GM21528 (cell line): Measurements from ENCODE around the gene MACF1.
"Not testable (repeated sequence)": the region's sequence is repeated elsewhere in the genome, so short reads cannot be mapped to it uniquely, and the experiment has no call there.

Experiments
- ATAC-seq: cut with Tn5 transposase; IDR thresholded peaks from one replicate; pipeline ENCODE4 v1.9.1; 2021; ENCODE audit warnings: mild to moderate bottlenecking, moderate library complexity; ENCODE audit not compliant: unreplicated experiment, low FRiP score

The MACF1 gene

DNA sequence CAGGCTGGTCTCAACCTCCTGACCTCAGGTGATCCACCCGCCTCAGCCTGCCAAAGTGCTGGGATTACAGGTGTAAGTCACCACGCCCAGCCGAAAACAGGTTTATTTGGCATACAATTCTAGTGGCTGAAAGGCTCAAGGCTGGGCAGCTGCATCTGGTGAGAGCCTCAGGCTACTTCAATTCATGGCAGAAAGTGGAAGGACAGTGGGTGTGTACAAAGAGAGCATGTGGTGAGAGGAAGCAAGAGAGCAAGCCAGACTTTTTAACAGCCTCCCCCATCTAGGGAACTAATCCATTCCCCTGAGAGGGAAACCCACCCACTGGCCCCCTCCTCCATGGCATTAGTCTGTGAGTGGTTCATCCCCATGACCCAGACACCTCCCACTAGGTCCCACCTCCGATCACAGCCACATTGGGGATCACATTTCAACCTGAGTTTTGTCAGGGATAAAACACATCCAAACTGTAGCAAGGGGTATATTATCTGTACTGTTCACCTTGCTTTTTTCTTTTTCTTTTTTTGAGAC is 296.4 kb downstream of the MACF1 start:
- ATAC-seq, result no peak

DNA sequence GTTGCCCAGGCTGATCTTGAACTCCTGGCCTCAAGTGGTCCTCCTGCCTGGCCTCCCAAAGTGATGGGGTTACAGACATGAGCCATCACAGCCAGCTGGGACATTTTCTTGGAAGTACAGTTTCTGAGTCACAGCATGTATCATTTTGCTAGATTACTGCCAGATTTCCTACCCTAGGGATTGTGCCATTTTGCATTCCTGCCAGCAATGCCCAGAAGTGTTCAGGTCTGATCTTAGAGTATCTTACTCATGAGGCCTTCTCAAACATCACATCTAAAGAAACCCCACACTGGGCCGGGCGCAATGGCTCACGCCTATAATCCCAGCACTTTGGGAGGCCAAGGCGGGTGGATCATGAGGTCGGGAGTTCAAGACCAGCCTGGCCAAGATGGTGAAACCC is 297.2 kb downstream of the MACF1 start:
- ATAC-seq, result no peak

DNA sequence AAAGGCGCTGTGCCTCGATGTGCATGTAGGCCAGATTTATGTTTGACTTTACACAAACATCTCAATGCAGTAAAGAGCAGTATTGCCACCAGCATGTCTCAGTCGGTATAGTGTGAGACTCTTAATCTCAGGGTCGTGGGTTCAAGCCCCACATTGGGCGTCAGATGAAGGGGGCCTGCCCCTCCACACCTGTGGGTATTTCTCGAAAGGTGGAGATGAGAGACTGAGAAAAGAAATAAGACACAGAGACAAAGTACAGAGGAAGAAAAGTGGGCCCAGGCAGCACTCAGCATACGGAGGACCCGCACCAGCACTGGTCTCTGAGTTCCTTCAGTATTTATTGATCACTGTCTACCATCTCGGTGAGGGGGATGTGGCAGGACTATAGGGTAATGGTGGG is 299.9 kb downstream of the MACF1 start:
- not testable (repeated sequence) for ATAC-seq

DNA sequence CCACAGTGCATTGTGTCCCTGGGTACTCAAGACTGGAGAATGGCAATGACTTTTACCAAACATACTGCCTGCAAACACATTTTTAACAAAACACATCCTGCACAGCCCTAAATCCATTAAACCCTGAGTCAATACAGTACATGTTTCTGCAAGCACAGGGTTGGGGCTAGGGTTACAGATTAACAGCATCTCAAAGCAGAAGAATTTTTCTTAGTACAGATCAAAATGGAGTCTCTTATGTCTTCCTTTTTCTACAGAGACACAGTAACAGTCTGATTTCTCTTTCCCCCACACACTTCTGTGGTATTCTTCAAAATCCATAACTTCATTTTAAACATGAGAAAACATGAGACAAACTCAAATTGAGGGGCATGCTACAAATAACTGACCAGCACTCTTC is 300.8 kb downstream of the MACF1 start:
- no peak for ATAC-seq

DNA sequence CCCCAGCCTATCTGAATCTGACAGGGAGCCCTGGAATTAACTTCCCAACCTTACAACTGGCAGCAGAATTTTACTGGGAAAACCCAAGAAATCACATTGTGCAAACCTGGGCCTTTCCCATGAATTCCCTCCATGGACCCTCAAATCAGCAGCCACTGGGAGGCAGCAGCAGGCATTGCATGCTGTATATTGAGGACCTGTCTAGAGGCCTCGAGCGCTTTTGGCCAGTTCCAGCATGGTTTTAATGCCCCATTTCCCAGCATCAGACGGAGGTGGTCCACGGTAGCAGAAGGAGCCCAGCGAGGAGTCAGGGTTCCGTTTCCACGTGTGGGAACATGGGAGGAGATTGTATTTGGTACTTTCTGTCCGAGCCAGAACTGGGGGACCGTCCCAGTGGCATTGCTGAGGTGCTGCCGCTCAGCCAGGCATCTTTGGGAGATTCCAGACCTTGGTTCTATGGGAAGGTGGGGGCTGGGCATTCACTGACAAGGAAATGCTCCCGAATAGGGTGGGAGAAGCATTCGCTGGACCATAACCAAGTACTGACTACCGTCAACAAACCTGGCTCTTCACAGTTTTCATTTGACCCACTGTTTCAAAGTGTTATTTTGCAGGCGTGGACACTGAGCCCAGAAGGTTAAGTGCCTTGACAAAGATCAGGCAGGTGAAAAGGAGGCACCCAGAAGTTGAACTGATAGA is 302.9 kb downstream of the MACF1 start:
- no peak for ATAC-seq

DNA sequence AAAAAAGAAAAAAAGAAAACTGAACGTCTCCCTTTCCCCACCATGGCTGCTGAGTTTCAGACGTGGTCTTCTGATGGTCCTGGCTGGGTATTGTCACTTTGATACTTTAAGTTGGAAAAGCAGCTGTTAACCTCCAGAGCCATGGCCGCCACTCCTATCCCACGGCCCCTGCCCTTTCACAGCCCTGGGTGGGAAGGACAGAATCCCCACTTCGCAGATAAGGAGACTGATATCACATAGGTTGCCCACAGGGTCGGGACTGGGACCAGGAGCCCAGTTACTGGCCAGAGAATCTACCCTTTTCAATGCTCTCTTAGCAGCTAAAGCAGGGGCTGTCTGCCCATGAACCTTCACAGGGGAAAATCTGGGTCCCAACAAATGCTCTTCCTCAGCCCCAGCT is 303.8 kb downstream of the MACF1 start:
- ATAC-seq, result no peak

DNA sequence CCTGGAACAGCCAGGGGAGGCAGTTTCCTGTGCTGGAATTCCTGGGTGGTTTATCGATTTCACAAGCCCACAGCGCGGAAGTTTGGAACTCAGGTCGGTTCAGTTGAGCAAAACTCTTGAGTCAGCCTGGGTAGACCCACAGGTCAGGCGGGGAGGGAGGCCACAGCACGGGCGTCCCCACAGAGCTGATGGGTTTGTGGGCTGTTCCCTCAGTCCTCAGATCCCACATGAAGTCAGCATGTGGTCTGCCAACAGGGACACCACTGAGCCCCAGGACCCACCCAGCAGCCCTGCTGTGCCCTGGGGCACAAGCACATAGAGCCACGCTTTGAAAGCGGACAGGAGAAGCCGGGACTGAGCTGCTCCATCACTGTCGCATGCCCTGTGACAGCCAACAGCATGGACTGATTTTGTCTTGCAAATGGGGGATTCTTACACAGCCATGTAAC is 304.4 kb downstream of the MACF1 start:
- no peak for ATAC-seq

DNA sequence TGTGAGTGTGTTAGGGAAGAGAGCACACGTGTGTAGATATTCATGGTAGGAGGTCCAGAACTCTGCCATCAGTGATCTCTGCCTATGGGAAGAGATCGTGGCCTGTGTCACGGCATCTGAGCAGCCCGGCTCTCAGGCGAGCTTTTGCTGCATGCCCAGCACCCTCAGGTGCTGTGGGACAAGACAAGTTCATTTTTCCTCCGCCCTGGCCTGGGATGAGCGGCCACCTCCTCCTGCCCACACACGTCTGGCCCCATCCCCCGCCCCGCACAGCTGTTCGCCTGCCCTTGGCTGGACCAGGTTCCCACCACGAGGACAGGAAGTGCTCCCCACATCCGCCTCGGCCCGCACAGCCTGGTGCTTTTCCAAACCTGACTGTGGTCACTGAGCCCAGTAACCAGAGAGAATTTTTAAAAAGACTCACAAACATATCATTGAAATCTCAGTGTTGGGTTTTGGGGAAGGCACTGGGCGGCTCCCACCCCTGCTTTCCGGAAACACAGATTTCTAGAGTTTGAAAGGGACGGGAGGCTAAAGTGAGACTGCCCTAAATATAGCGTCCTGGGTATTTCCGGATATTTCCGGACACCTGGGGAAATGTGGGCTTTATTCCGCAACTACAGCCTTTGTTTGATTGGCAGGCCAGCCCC is 305.0 kb downstream of the MACF1 start:
- no peak for ATAC-seq

DNA sequence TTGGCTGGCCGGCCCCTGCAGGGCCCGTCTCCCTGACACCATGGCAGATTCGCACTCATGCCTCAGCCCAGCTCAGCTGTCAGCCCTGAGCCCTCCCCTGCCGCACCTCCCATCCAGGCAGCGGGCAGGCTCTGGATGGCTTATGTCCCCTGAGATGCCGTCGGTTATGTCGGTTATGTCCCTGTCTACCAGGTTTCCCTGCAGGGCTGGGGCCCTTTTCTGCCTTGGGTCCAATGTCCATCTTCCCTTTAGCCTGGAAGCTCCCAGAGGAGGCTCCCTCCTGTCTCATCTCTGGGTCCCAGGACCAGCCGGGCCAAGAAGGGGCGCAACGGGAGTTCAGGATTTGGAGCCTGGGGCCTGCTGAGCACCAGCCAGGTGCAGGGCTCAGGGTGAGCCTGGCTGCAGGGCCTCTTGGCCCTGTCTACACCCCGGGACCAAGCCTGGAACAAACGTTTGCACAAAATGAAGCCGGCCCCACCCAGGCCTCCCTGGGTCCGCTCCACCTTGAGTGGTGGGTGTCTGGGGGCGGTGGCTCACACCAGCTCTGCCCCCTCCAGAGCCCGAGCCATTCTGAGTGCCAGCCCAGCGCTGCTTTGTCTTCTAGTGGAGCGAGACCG is 306.2 kb downstream of the MACF1 start:
- ATAC-seq, result not testable (repeated sequence)

DNA sequence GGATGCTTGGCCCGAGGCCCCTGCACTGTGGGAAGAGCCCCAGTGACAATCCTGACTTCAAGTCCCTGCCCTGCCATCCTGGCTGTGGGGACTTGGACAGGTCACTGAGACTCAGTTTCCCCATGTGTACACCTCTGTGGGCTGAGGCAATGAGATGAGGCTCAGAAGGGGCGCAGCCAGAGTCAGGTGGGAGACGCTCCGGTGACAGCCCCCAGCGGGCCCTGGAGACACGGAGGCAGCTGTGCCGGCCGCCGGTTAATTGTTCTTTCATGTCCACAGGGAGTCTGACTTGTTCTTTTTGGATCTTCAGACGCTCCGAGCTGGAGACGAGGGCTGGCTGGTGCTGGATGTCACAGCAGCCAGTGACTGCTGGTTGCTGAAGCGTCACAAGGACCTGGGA is 307.0 kb downstream of the MACF1 start:
- ATAC-seq, result not testable (repeated sequence)

DNA sequence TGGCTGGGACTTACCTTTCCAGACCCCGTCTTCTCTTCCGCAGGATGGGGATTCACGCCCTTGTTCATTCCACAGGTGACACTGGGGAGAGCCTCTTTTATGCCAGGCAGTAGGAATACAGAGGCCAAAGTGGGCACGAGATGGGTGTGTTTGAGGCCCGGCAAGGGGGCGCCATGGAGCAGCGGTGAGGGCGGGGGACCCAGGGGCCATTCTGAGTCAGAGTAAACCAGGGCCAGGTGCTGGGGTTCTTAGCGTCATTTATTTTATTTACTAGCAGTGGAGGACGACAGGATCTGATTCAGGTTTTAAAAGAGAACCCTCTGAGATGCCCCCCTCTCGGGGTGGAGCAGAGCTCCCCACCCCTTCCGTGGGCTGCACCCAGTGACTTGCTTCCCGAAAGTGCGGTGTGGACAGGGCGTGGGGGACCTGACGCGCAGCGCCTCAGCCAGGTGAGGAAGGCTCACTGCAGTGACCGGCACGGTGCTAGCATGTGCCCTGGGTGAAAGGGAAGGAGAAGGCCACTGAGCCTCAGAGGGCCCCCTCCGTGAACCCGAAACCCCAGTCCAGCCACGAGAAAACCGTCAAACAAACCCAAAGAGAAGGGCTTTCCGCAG is 307.8 kb downstream of the MACF1 start:
- not testable (repeated sequence) for ATAC-seq

DNA sequence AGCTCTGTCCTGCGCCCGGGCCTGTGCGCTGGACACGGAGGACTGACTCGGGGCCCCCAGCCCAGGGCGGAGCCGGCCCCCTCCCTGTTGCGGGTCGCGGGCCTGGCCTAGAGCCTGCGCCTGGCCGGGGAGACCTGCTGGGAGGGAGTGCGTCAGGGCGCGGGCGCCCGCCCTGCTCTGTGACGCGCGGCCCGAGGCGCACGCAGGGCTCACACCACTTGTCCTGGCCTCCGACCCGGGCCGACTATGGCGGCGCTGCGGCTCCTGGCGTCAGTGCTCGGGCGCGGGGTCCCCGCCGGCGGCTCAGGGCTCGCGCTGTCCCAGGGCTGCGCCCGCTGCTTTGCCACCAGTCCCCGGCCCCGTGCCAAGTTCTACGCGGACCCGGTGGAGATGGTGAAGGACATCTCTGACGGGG is 310.2 kb downstream of the MACF1 start:
- not testable (repeated sequence) for ATAC-seq

DNA sequence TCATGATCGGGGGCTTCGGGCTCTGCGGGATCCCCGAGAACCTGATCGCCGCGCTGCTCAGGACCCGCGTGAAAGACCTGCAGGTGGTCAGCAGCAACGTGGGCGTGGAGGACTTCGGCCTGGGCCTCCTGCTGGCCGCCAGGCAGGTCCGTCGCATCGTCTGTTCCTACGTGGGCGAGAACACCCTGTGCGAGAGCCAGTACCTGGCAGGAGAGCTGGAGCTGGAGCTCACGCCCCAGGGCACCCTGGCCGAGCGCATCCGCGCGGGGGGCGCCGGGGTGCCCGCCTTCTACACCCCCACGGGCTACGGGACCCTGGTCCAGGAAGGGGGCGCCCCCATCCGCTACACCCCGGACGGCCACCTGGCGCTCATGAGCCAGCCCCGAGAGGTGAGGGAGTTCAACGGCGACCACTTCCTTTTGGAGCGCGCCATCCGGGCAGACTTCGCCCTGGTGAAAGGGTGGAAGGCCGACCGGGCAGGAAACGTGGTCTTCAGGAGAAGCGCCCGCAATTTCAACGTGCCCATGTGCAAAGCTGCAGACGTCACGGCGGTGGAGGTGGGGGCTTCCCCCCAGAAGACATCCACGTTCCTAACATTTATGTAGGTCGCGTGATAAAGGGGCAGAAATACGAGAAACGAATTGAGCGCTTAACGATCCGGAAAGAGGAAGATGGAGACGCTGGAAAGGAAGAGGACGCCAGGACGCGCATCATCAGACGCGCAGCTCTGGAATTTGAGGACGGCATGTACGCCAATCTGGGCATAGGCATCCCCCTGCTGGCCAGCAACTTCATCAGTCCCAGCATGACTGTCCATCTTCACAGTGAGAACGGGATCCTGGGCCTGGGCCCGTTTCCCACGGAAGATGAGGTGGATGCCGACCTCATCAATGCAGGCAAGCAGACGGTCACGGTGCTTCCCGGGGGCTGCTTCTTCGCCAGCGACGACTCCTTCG is 310.9 kb downstream of the MACF1 start:
- not testable (repeated sequence) for ATAC-seq

DNA sequence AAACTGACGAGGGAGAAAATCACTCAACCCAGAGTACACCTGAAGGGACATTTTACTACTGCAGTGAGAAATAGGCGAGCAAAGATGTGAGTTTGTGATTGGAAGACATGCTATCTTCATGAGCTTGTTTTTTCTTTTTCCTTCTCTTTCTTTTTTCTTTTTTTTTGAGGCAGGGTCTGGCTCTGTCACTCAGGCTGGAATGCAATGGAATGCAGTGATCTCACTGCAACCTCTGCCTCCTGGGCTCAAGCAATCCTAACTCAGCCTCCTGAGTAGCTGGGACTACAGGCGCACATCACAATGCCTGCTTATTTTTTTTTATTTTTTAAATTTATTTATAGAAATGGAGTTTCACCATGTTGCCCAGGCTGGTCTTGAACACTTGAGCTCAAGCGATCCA is 312.3 kb downstream of the MACF1 start:
- ATAC-seq, result not testable (repeated sequence)

DNA sequence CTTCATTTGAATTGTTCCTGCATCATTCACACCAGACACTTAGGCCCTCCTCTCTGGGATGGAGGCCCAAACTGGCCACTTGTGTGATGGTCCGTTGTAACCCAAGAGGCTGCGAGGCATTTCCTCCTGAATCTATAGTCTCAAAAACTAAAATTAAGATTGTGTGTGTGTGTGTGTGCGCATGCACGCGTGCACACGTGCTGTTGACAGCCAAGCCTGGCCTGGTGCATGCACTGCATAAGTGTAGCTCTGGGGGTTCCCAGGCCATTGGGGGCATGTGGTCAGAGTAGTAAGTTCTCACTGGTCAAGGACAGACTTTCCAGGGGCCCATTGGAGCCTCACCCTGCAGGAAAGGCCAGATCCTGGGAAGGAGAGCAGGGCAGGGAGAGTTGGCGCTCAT is 313.4 kb downstream of the MACF1 start:
- not testable (repeated sequence) for ATAC-seq

DNA sequence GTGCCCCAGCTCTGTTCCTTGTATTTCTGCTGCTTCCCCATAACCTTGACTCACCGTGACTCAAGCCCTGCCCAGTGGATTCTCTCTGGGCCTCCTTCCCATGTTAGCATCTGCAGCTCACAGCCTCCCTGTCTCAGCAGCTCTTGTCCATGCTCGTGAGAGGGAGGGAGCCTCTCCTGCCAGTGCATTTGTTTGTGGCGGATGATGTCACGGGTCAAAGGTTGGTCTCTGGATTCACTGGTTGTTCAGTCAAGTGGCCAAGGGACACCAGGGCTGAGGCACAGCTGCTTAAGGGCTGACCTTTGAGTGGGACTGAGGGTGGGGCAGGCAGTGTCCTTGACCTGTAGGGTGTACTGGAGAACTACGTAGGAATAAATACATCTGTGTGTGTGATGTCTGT is 314.9 kb downstream of the MACF1 start:
- not testable (repeated sequence) for ATAC-seq

DNA sequence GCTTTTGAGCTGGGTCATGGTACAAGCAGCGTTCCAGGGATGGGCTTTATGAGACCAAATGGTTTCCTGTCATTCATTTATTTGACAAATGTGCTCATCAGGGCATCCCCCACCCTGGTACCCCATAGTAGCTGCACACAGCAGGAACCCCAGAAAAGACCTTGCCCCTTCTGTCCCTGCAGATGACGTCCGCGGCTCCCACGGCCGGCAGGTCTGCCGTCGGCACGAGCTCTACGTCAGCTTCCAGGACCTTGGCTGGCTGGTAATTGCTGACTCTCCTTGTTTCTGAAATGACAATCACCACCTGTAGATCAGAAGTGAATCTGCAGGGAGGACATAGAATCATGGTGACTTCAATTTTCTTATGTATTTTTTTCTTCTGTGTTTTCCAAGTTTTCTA is 317.7 kb downstream of the MACF1 start:
- not testable (repeated sequence) for ATAC-seq

DNA sequence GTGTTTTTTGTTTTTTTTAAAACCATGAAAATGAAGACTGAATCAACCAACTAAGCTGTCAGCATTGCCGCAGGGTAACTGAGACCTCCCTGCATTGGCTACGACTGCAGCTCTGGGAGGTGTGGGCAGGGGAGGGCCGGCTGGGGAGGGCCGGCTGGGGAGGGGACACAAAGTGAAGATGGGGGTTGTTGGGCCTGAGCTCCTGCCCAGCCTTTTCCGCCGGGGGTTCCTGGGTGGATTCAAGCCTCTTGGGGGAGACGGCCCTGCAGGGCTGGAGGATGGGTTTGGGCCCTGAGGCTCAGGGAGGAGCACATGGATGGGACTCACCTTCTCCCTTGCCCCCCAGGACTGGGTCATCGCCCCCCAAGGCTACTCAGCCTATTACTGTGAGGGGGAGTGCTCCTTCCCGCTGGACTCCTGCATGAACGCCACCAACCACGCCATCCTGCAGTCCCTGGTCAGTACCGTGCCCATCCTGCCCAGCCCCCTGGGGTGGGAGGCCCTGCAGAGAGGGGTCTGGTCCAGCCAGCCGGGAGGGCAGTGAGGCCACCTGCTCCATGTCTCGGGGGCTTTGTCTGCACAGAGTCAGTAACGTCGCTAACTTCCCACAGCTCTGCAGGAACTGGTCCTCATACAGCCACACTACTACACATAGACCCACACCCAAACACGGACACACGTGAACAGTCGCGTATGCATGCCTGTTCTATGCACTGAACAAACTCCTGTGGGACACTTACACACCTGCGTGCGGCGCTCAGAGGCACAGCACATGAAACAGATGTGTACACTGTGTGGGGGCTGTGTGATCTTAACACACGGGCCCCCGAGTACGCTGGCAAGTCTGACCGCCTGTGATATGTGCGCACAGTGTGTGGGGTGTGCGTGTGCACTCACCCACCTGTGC is 318.4 kb downstream of the MACF1 start:
- ATAC-seq, result no peak

DNA sequence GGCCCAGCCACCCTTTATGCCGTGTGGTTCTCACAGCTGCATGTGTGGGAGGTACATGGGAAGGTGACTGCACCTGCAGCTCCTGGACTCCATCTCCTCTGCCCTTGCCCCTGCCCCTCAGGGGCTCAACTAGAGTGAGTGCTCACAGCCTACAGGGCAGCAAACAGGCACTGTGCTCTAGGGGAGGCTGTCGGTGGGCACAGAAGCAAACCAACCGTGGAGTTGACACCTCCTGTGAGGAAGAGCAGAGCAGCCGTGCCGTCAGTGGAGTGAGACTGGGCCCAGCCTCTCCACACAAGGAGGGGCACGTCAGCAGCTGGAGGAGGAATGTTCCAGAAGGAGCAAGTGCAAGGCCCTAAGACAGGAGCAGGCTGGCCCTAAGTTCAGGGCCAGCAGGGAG is 319.7 kb downstream of the MACF1 start:
- no peak for ATAC-seq
